ENCODE data around the gene CFL2.
A peak's percentile ranks its signal among the peaks of the same experiment; 100 is the strongest.
"Not testable (repeated sequence)": the region's sequence is repeated elsewhere in the genome, so short reads cannot be mapped to it uniquely, and the experiment has no call there.

The CFL2 gene

GRCh38 chr14:34714320-34715126 is at the start of gene CFL2:
Gene CFL2 (minus strand): TSS chr14:34714593. CDS start chr14:34714540, 53 bp downstream.
- DNase-seq (ENCODE audit: low spot score), result peak; percentile 74

GRCh38 chr14:34755215-34755614 is 40.8 kb upstream of the CFL2 start:
- DNase-seq (ENCODE audit: low spot score), result no peak

- DNase-seq (ENCODE audit: low spot score), result no peak
These were observed 40.3 kb upstream of the CFL2 start for GRCh38 chr14:34754687-34755086.

DNA sequence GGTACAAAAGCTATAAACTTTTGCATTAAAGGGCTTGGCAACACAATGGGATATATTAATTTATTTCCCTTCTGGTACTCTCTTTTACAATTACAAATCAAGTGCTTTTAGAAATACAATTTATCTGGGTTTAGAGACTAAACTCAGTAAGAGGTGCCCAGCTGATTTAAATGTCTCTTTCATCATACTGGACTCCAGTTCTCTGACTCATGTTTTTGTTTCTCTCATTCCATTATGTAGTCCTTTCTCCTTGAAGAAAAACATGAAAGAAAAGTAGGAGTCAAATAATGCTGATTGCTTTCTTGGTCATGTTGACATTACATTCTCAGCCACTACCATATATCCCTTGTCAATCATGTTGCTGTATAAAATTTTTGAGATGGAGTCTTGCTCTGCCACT is 36.3 kb upstream of the CFL2 start:
- DNase-seq (ENCODE audit: low spot score), result no peak

GRCh38 chr14:34750233-34750632 is 35.8 kb upstream of the CFL2 start:
- DNase-seq (ENCODE audit: low spot score), result no peak

DNA sequence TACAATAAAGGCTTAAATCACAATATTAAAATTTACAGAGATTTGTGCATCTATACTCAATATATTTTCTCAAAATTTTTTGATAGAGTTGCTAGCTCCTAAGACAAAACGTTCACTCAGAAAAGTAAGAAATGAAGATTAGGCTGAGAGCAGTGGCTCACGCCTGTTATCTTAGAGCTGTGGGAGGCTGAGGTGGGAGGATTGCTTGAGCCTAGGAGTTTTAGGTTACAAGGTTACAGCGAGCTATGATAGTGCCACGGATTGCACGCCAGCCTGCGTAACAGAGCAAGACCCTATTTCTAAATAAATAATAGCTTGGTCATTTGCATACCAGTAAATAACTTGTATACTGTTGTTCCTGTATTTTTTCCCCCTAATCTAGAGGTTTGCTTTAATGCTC is 35.0 kb upstream of the CFL2 start:
- DNase-seq (ENCODE audit: low spot score), result no peak

- DNase-seq (ENCODE audit: low spot score), result no peak
These were observed 28.1 kb upstream of the CFL2 start for GRCh38 chr14:34742270-34743115.

DNA sequence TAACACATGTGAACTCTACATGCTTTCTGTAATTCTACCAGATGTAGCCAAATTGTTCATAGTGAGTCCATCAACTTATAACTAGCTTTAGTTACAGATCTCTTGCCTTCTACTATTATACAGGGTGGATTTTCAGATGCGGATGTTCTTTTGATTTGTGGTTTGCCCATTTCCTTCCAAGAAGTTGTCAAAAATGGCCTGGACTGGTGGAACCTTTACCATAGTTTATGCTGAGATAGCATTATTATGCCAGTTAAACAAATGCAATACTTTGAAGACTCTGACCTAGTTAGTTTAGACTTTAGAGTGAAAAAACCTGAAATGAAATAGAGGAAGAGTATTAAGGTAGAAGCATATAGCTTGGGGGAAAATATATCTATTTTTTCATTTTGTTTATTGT is 27.4 kb upstream of the CFL2 start:
- peak; percentile 30 for DNase-seq (ENCODE audit: low spot score)

DNA sequence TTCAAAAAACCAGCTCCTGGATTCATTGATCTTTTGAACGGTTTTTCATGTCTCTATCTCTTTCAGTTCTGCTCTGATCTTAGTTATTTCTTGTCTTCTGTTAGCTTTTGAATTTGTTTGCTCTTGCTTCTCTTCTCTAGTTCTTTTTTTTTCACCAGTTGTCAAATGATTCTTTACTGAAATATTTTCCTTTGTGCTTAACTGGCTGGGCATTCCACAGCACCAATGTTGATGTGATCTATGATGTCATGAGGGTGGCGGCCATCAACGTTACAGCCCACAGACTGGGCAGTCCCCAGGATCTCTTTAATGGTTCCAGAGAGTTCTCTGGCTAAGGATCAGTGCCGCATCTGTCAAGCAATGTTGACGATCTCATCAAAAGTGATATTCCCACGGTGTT is 25.7 kb upstream of the CFL2 start:
- DNase-seq (ENCODE audit: low spot score), result not testable (repeated sequence)

GRCh38 chr14:34737079-34737478 is 22.7 kb upstream of the CFL2 start:
- DNase-seq (ENCODE audit: low spot score), result not testable (repeated sequence)

- no peak for DNase-seq (ENCODE audit: low spot score)
These were observed 18.9 kb upstream of the CFL2 start for GRCh38 chr14:34733245-34733644.

DNA sequence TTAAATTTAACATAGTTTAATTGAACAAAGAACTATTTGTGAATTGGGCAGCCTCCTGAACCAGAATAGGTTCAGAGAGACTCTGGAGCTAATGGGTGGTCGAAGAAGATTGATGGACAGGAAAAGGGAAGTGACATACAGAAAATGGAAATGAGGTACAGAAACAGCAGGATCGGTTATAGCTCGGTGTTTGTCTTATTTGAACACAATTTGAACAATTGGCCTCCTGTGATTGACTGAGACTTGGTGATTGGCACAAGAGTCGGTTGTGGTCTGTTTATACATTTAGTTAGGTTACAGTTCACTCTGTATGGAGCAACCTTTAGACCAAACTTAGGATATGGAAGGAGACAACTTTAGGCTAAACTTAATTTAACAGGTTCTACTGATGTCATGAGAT is 18.4 kb upstream of the CFL2 start:
- no peak for DNase-seq (ENCODE audit: low spot score)

DNA sequence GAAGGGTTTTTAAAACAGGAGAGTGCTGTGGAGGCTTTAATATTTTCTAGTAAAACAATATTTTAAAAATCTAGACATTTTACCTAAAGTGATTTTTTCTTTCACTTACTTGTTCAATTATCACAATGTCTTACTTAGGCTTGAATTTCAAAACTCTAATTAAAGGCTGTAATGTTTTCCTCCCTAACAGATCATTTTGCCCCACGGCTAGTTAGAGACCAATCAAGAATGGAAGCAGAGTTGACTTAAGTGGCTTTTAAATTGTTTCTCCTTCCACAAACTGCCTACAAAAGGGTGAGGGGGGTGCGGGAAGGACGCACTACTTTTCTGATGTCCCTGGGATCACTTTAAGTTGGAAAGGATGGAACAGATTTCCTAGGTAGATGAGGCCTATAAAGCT is 9.5 kb upstream of the CFL2 start:
- DNase-seq (ENCODE audit: low spot score), result no peak

GRCh38 chr14:34722723-34723545 is 8.5 kb upstream of the CFL2 start:
- DNase-seq (ENCODE audit: low spot score), result peak; percentile 54

DNA sequence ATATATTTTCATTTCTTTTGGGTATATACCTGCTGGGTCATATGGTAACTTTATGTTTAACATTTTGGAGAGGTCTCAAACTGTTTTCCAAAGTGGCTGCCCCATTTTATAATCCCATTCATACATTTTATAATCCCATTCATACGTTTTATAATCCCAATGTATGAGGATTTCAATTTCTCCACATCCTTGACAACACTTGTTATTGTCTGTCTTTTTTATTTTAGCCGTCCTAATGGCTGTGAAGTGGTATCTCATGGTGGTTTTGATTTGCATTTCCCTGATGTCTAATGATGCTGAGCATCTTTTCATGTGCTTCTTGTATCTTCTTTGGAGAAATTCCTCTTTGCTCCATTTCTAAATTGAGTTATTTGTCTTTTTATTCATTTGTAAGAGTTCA is 6.7 kb upstream of the CFL2 start:
- no peak for DNase-seq (ENCODE audit: low spot score)

GRCh38 chr14:34718750-34719304 is 4.4 kb upstream of the CFL2 start:
- no peak for DNase-seq (ENCODE audit: low spot score)

DNA sequence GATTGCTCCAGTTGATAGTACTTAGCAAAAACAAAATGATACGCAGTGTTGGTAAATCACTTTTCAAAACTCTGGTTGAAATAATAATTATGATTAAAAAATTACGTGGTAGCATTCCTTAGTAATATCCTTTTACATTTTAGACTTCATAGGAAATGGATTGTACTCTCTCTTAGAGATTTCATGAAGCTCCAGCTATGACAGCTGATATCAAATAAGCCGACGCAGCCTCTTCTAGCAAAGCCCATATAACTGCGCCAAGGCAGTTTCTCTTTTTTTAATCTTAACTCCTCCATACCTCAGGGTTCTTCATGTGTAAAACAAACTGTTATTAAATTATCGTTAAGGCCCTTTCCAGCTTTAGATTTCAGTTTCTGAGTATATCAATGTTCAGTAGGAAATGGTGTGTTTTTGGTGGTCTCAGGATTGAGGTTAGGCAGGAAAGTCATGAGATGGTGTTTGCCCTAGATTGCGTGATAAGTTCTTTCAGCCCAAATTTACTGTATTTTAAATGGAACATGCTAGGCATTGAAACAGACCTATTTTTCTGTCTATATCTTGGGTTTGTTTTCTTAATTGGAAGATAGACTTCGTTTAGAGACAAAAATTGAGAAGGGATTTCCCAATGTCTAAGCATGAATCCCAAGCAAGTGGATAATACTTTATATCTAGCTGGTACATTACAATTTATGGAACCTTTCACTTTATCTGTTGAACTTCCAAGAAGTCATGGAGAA is 902 bp upstream of the CFL2 start:
- DNase-seq (ENCODE audit: low spot score), result peak; percentile 2

DNA sequence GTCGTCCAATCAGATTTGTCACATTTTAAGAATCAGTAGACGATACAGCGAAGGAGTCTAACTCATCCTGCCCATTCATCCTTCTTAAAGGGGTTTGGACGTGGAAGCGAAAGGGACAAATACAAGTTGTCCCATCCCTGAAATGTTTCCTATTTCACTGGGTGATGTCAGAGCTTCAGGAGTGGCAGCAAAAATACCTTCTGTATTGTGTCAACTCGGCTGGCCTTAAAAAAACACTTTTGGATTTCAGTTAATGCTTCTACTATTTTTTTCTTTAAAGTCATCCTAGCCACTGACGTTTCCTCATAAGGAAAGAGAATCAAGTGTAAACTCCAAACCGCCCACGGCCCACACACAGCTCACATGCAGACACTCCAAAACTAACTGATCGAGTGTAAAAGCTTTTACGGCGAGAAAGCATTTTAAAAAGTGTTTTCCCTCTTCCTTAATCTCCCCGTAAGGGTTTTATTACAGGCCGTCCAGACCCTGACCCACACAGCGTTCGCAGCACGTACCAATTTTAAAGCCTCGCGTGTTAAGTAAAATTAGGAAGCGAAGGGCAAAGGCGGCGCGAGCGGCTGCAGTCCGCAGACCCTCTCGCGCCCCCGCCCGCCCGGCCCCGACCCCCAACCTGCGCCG is 593 bp downstream of the CFL2 start:
- DNase-seq (ENCODE audit: low spot score), result peak; percentile 3

DNA sequence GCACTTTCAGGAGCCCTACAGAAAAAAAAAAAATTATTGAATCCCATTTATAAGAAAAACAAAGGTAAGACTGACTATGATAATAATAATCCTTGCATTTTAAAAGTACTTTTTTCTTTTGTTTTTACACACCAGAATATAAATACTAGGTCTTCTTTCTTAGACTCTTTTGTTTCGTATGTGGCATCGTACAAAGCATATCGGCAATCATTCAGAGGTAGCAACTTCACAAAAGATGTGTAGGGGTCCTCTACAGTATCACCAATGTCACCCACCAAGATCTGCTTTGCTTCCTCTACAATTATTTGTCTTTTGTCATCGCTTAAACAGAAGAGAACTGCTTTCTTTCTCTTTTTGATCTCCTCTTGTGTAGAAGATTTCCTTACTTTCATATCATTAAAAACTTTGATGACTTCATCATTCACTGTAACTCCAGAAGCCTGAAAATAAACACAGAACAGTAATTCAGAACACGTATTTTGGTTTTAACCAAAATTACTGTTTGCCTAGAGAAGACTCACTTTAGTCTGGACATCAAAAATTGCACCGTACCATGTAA is 1.2 kb downstream of the CFL2 start:
- no peak for DNase-seq (ENCODE audit: low spot score)
